ENCODE measurements around the gene TFRC. TPM values are rescaled to one million over a fixed set of nuclear protein-coding genes. Genes with fewer than 3 reads are reported as not detected.
"Not testable (repeated sequence)": the region's sequence is repeated elsewhere in the genome, so short reads cannot be mapped to it uniquely, and the experiment has no call there.

Gene TFRC
- total and polyA plus RNA-seq, 4 experiments from 2014 or later: 21.7 to 73.1 (median 50.7) TPM

- Histone ChIP-seq H3K27me3 (ENCODE audit: insufficient read depth, low read length) (no peaks in the 10 kb centered on the region), H3K4me1 (ENCODE audit: insufficient read depth, low read length) (no peaks in the 10 kb centered on the region), H3K27ac (ENCODE audit: low read depth, low read length) (no peak overlapping the region), H3K9me3 (ENCODE audit: control insufficient read depth in 1 of 2, low read length in 2 of 2) (no peaks in the 10 kb centered on the region), H3K36me3 (ENCODE audit: insufficient read depth, low read length) (no peaks in the 10 kb centered on the region), H3K4me3 (ENCODE audit: low read length in 2 of 2) (no peak overlapping the region)
- no peaks in the 10 kb centered on the region for H3K36me3 Mint-ChIP-seq
- ChIA-PET POLR2A (ENCODE audit: partially characterized antibody) (no interaction called here), CTCF (ENCODE audit: partially characterized antibody) (interaction anchor here (0.8 kb wide), 1 partner anchor 25 kb away, joined by 3 read pairs; no protein-coding TSS in a partner anchor)
- H3K27ac Mint-ChIP-seq: no peak overlapping the region
- H3K27me3 Mint-ChIP-seq: peaks cover 0 to 10% of the 10 kb centered on the region in 2 donors
- H3K4me3 Mint-ChIP-seq: no peak overlapping the region
- DNase-seq: no peak
- peaks cover 0 to 2% (median 0%) of the 10 kb centered on the region in 8 donors for H3K9me3 Mint-ChIP-seq
- intact Hi-C loops (cut with micrococcal nuclease): no loop called here
- H3K4me1 Mint-ChIP-seq: no peaks in the 10 kb centered on the region
Observed at GRCh38 chr3:196024968-196025367, 56.9 kb downstream of the TFRC start.

- Histone ChIP-seq H3K4me1 (ENCODE audit: insufficient read depth, low read length) (no peaks in the 10 kb centered on the region), H3K36me3 (ENCODE audit: insufficient read depth, low read length) (no peaks in the 10 kb centered on the region), H3K9me3 (ENCODE audit: control insufficient read depth in 1 of 2, low read length in 2 of 2) (no peaks in the 10 kb centered on the region), H3K27me3 (ENCODE audit: insufficient read depth, low read length) (no peaks in the 10 kb centered on the region), H3K27ac (ENCODE audit: low read depth, low read length) (no peak overlapping the region), H3K4me3 (ENCODE audit: low read length in 2 of 2) (no peak overlapping the region)
- ChIA-PET CTCF (ENCODE audit: partially characterized antibody) (interaction anchor here (0.8 kb wide), 1 partner anchor 24 kb away, joined by 3 read pairs; no protein-coding TSS in a partner anchor), POLR2A (ENCODE audit: partially characterized antibody) (no interaction called here)
- Mint-ChIP-seq H3K27me3 (peaks cover 0 to 10% of the 10 kb centered on the region in 2 donors), H3K9me3 (peaks cover 0 to 2% (median 0%) of the 10 kb centered on the region in 8 donors), H3K27ac (no peak overlapping the region), H3K4me3 (no peak overlapping the region), H3K36me3 (no peaks in the 10 kb centered on the region), H3K4me1 (no peaks in the 10 kb centered on the region)
- intact Hi-C loops (cut with micrococcal nuclease): no loop called here
- DNase-seq: no peak
Observed at GRCh38 chr3:196023947-196024346, 57.9 kb downstream of the TFRC start.

- H3K27ac ChIP-seq (ENCODE audit: low read depth, low read length); POLR2A ChIA-PET (ENCODE audit: partially characterized antibody); H3K27ac Mint-ChIP-seq; H3K9me3 Mint-ChIP-seq; H3K4me1 ChIP-seq (ENCODE audit: insufficient read depth, low read length); H3K36me3 ChIP-seq (ENCODE audit: insufficient read depth, low read length); H3K9me3 ChIP-seq (ENCODE audit: control insufficient read depth in 1 of 2, low read length in 2 of 2); DNase-seq; H3K4me1 Mint-ChIP-seq; intact Hi-C loops (cut with micrococcal nuclease); H3K27me3 ChIP-seq (ENCODE audit: insufficient read depth, low read length); H3K36me3 Mint-ChIP-seq; H3K4me3 Mint-ChIP-seq; H3K4me3 ChIP-seq (ENCODE audit: low read length in 2 of 2): not testable (repeated sequence)
- CTCF ChIA-PET (ENCODE audit: partially characterized antibody): interaction anchor here (1.2 kb wide), 1 partner anchor 51 kb away, joined by 3 read pairs; no protein-coding TSS in a partner anchor
- H3K27me3 Mint-ChIP-seq: peaks cover 0 to 14% of the 10 kb centered on the region in 2 donors
Observed at GRCh38 chr3:196022499-196022878, 59.4 kb downstream of the TFRC start.

- H3K4me1 Mint-ChIP-seq: no peaks in the 10 kb centered on the region
- intact Hi-C loops (cut with micrococcal nuclease): no loop called here
- H3K36me3 Mint-ChIP-seq: no peaks in the 10 kb centered on the region
- peaks cover 0 to 2% (median 0%) of the 10 kb centered on the region in 8 donors for H3K9me3 Mint-ChIP-seq
- H3K36me3 ChIP-seq (ENCODE audit: insufficient read depth, low read length): no peaks in the 10 kb centered on the region
- no peak overlapping the region for H3K27ac ChIP-seq (ENCODE audit: low read depth, low read length)
- H3K27ac Mint-ChIP-seq: no peak overlapping the region
- no peaks in the 10 kb centered on the region for H3K4me1 ChIP-seq (ENCODE audit: insufficient read depth, low read length)
- no peak overlapping the region for H3K4me3 ChIP-seq (ENCODE audit: low read length in 2 of 2)
- H3K4me3 Mint-ChIP-seq: no peak overlapping the region
- no peaks in the 10 kb centered on the region for H3K9me3 ChIP-seq (ENCODE audit: control insufficient read depth in 1 of 2, low read length in 2 of 2)
- POLR2A ChIA-PET (ENCODE audit: partially characterized antibody): no interaction called here
- CTCF ChIA-PET (ENCODE audit: partially characterized antibody): no interaction called here
- peaks cover 2 to 11% of the 10 kb centered on the region in 2 donors for H3K27me3 Mint-ChIP-seq
- DNase-seq: no peak
- H3K27me3 ChIP-seq (ENCODE audit: insufficient read depth, low read length): no peaks in the 10 kb centered on the region
Observed at GRCh38 chr3:196020373-196020772, 61.5 kb downstream of the TFRC start.

- H3K27ac Mint-ChIP-seq; H3K4me3 ChIP-seq (ENCODE audit: low read length in 2 of 2); H3K36me3 ChIP-seq (ENCODE audit: insufficient read depth, low read length); CTCF ChIA-PET (ENCODE audit: partially characterized antibody); H3K4me1 ChIP-seq (ENCODE audit: insufficient read depth, low read length); H3K9me3 Mint-ChIP-seq; DNase-seq; H3K27ac ChIP-seq (ENCODE audit: low read depth, low read length); intact Hi-C loops (cut with micrococcal nuclease); H3K4me1 Mint-ChIP-seq; H3K36me3 Mint-ChIP-seq; H3K4me3 Mint-ChIP-seq; H3K9me3 ChIP-seq (ENCODE audit: control insufficient read depth in 1 of 2, low read length in 2 of 2); POLR2A ChIA-PET (ENCODE audit: partially characterized antibody); H3K27me3 ChIP-seq (ENCODE audit: insufficient read depth, low read length): not testable (repeated sequence)
- peaks cover 4 to 10% of the 10 kb centered on the region in 2 donors for H3K27me3 Mint-ChIP-seq
Observed at GRCh38 chr3:196019576-196019975, 62.3 kb downstream of the TFRC start.

- DNase-seq; H3K27me3 ChIP-seq (ENCODE audit: insufficient read depth, low read length); intact Hi-C loops (cut with micrococcal nuclease); H3K4me1 ChIP-seq (ENCODE audit: insufficient read depth, low read length); CTCF ChIA-PET (ENCODE audit: partially characterized antibody); H3K9me3 ChIP-seq (ENCODE audit: control insufficient read depth in 1 of 2, low read length in 2 of 2); H3K4me1 Mint-ChIP-seq; H3K9me3 Mint-ChIP-seq; H3K27ac ChIP-seq (ENCODE audit: low read depth, low read length); H3K36me3 ChIP-seq (ENCODE audit: insufficient read depth, low read length); H3K4me3 ChIP-seq (ENCODE audit: low read length in 2 of 2); H3K4me3 Mint-ChIP-seq; H3K27ac Mint-ChIP-seq; POLR2A ChIA-PET (ENCODE audit: partially characterized antibody); H3K36me3 Mint-ChIP-seq: not testable (repeated sequence)
- H3K27me3 Mint-ChIP-seq: peaks cover 4 to 10% of the 10 kb centered on the region in 2 donors
Observed at GRCh38 chr3:196018159-196018558, 63.7 kb downstream of the TFRC start.

GRCh38 chr3:196016485-196016884 lies 65.4 kb downstream of the TFRC start:
- no peak overlapping the region for H3K4me3 Mint-ChIP-seq
- Histone ChIP-seq H3K36me3 (ENCODE audit: insufficient read depth, low read length) (no peaks in the 10 kb centered on the region), H3K27me3 (ENCODE audit: insufficient read depth, low read length) (no peaks in the 10 kb centered on the region), H3K4me3 (ENCODE audit: low read length in 2 of 2) (no peak overlapping the region), H3K27ac (ENCODE audit: low read depth, low read length) (no peak overlapping the region), H3K9me3 (ENCODE audit: control insufficient read depth in 1 of 2, low read length in 2 of 2) (no peaks in the 10 kb centered on the region), H3K4me1 (ENCODE audit: insufficient read depth, low read length) (no peaks in the 10 kb centered on the region)
- no peaks in the 10 kb centered on the region for H3K36me3 Mint-ChIP-seq
- peaks cover 0 to 5% (median 3%) of the 10 kb centered on the region in 8 donors for H3K9me3 Mint-ChIP-seq
- intact Hi-C loops (cut with micrococcal nuclease): no loop called here
- H3K27ac Mint-ChIP-seq: no peak overlapping the region
- CTCF ChIA-PET (ENCODE audit: partially characterized antibody): no interaction called here
- peaks cover 4% of the 10 kb centered on the region in 2 donors for H3K27me3 Mint-ChIP-seq
- H3K4me1 Mint-ChIP-seq: peaks cover 0 to 2% (median 0%) of the 10 kb centered on the region in 4 donors
- no peak for DNase-seq
- POLR2A ChIA-PET (ENCODE audit: partially characterized antibody): no interaction called here

- peaks cover 0 to 8% (median 5%) of the 10 kb centered on the region in 8 donors for H3K9me3 Mint-ChIP-seq
- intact Hi-C loops (cut with micrococcal nuclease): no loop called here
- H3K4me1 Mint-ChIP-seq: peaks cover 0 to 2% (median 0%) of the 10 kb centered on the region in 4 donors
- no peaks in the 10 kb centered on the region for H3K4me1 ChIP-seq (ENCODE audit: insufficient read depth, low read length)
- H3K27me3 ChIP-seq (ENCODE audit: insufficient read depth, low read length): no peaks in the 10 kb centered on the region
- H3K27me3 Mint-ChIP-seq: peaks cover 4% of the 10 kb centered on the region in 2 donors
- H3K27ac ChIP-seq (ENCODE audit: low read depth, low read length): no peak overlapping the region
- H3K27ac Mint-ChIP-seq: no peak overlapping the region
- CTCF ChIA-PET (ENCODE audit: partially characterized antibody): no interaction called here
- POLR2A ChIA-PET (ENCODE audit: partially characterized antibody): no interaction called here
- H3K4me3 Mint-ChIP-seq: no peak overlapping the region
- H3K36me3 ChIP-seq (ENCODE audit: insufficient read depth, low read length): no peaks in the 10 kb centered on the region
- DNase-seq: no peak
- no peak overlapping the region for H3K4me3 ChIP-seq (ENCODE audit: low read length in 2 of 2)
- H3K36me3 Mint-ChIP-seq: no peaks in the 10 kb centered on the region
- H3K9me3 ChIP-seq (ENCODE audit: control insufficient read depth in 1 of 2, low read length in 2 of 2): no peaks in the 10 kb centered on the region
Observed at GRCh38 chr3:196016059-196016458, 65.8 kb downstream of the TFRC start.
